GM19438 (cell line): ENCODE results near the gene SYNGR2.
A peak's percentile ranks its signal among the peaks of the same experiment; 100 is the strongest.

Experiments
- ATAC-seq: cut with Tn5 transposase; IDR thresholded peaks from one replicate; pipeline ENCODE4 v1.9.1; 2021; ENCODE audit warnings: low read depth; ENCODE audit not compliant: unreplicated experiment

SYNGR2 gene

GRCh38 chr17:78142119-78142861 lies 26.1 kb upstream of the SYNGR2 start:
- no peak for ATAC-seq

- ATAC-seq = no peak
Observed at GRCh38 chr17:78143214-78144146, 24.9 kb upstream of the SYNGR2 start.

GRCh38 chr17:78144147-78144719 lies 24.1 kb upstream of the SYNGR2 start:
- ATAC-seq = no peak

GRCh38 chr17:78144736-78145641 lies 23.4 kb upstream of the SYNGR2 start:
- no peak for ATAC-seq

- no peak for ATAC-seq
Observed at GRCh38 chr17:78146471-78146869, 21.9 kb upstream of the SYNGR2 start.

GRCh38 chr17:78146881-78147280 lies 21.5 kb upstream of the SYNGR2 start:
- ATAC-seq = no peak

- no peak for ATAC-seq
Observed at GRCh38 chr17:78147315-78147998, 20.9 kb upstream of the SYNGR2 start.

- no peak for ATAC-seq
Observed at GRCh38 chr17:78148286-78149016, 19.9 kb upstream of the SYNGR2 start.

- no peak for ATAC-seq
Observed at GRCh38 chr17:78151514-78152008, 16.8 kb upstream of the SYNGR2 start.

GRCh38 chr17:78154903-78155811 lies 13.2 kb upstream of the SYNGR2 start:
- peak; percentile 45 for ATAC-seq

GRCh38 chr17:78159575-78160158 lies 8.7 kb upstream of the SYNGR2 start:
- peak; percentile 25 for ATAC-seq

GRCh38 chr17:78163881-78164747 lies 4.3 kb upstream of the SYNGR2 start:
- ATAC-seq = no peak

GRCh38 chr17:78164748-78165607 lies 3.4 kb upstream of the SYNGR2 start:
- no peak for ATAC-seq

GRCh38 chr17:78166416-78166815 lies 2.0 kb upstream of the SYNGR2 start:
- no peak for ATAC-seq

- ATAC-seq = no peak
Observed at GRCh38 chr17:78168903-78169793, 767 bp downstream of the SYNGR2 start.
